OCI-LY7 (cell line): Measurements from ENCODE around the gene STRADB. TPM values are rescaled to one million over a fixed set of nuclear protein-coding genes. Genes with fewer than 3 reads are reported as not detected.

Experiments
- BruUV-seq: library from RNA; stranded (reverse); fragments of 400-500 nt; replicated peaks from 2 replicates; lab custom pipeline; 2021; lab: Mats Ljungman, UMichigan
- CTCF ChIA-PET: fragments of 300-600 bp; sonication (Branson Sonifier 250); formaldehyde crosslinking; loops from one replicate; lab custom pipeline; 2022; ENCODE audit warnings: antibody characterized with exemption; ENCODE audit not compliant: unreplicated experiment; lab: Charles Lee
- POLR2A ChIA-PET: fragments of 300-600 bp; sonication (Branson Sonifier 250); formaldehyde crosslinking; loops from one replicate; lab custom pipeline; 2022; ENCODE audit warnings: antibody characterized with exemption; lab: Charles Lee
- DNase-seq: peaks from one replicate; pipeline ENCODE4 v3.0.0-alpha.2; 2015; ENCODE audit warnings: low spot score
- H2AFZ ChIP-seq: fragments of 200-600 bp; sonication (generic), shearing (Covaris generic); 2 replicates; pipeline ENCODE4 v1.6.1; 2014; ENCODE audit warnings: mild to moderate bottlenecking, antibody characterized with exemption, low read length, moderate library complexity
- H3K27ac ChIP-seq: fragments of 200-600 bp; sonication (generic); 2 replicates; pipeline ENCODE4 v1.5.1; 2014; ENCODE audit warnings: mixed run types, low read depth, mild to moderate bottlenecking, moderate library complexity, low read length, inconsistent platforms; ENCODE audit not compliant: poor library complexity, severe bottlenecking
- H3K36me3 ChIP-seq: fragments of 200-600 bp; sonication (generic); 2 replicates; pipeline ENCODE4 v1.6.1; 2014; ENCODE audit warnings: mild to moderate bottlenecking, antibody characterized with exemption, low read length, moderate library complexity, mixed read lengths; ENCODE audit not compliant: insufficient read depth
- H3K4me1 ChIP-seq: fragments of 200-600 bp; sonication (generic); 2 replicates; pipeline ENCODE4 v1.5.1; 2014; ENCODE audit warnings: mild to moderate bottlenecking, low read length; ENCODE audit not compliant: insufficient read depth, poor library complexity, severe bottlenecking
- H3K4me2 ChIP-seq: fragments of 200-600 bp; sonication (generic); 2 replicates; pipeline ENCODE4 v1.6.1; 2014; ENCODE audit warnings: mild to moderate bottlenecking, low read length
- H3K4me3 ChIP-seq: fragments of 200-600 bp; sonication (generic); 2 replicates; pipeline ENCODE4 v1.5.1; 2014; ENCODE audit warnings: mild to moderate bottlenecking, low read depth, low read length; ENCODE audit not compliant: poor library complexity, severe bottlenecking
- H3K79me2 ChIP-seq: fragments of 200-600 bp; sonication (generic); 2 replicates; pipeline ENCODE4 v1.6.1; 2016; ENCODE audit warnings: low read depth, mild to moderate bottlenecking, low read length, moderate library complexity, mixed read lengths; ENCODE audit not compliant: insufficient read depth
- H3K9me2 ChIP-seq: fragments of 200-600 bp; sonication (generic); 2 replicates; pipeline ENCODE4 v1.6.1; 2016; ENCODE audit warnings: mild to moderate bottlenecking, low read length, mixed read lengths; ENCODE audit not compliant: insufficient read depth
- H3K9me3 ChIP-seq: fragments of 200-600 bp; sonication (generic); 2 replicates; pipeline ENCODE4 v1.6.1; 2014; ENCODE audit warnings: mild to moderate bottlenecking, mixed run types, low read length, mixed read lengths
- H4K20me1 ChIP-seq: fragments of 200-600 bp; sonication (generic); 2 replicates; pipeline ENCODE4 v1.6.1; 2014; ENCODE audit warnings: mild to moderate bottlenecking, antibody characterized with exemption, low read length, moderate library complexity, mixed read lengths; ENCODE audit not compliant: insufficient read depth
- EZH2phosphoT487 ChIP-seq: fragments of 200-600 bp; sonication (generic); IDR thresholded peaks from 2 replicates; pipeline ENCODE4 v1.6.1; 2018; ENCODE audit warnings: low read depth, borderline replicate concordance, mild to moderate bottlenecking, mixed run types, antibody characterized with exemption, low read length, moderate library complexity, mixed read lengths
- intact Hi-C: fragments of 100-400 bp; cut with micrococcal nuclease; formaldehyde crosslinking; loops from one replicate; pipeline ENCODE4 v1.10.0; 2022; ENCODE audit not compliant: unreplicated experiment
- total RNA-seq, 2 experiments: library from RNA; depleted of rRNA in 1 of 2; stranded (reverse); fragments of >200 nt in 1 of 2; shearing (Covaris generic) in 1 of 2; gene quantifications; 2 replicates each; pipeline ENCODE4 v1.2.3, GENCODE V29; 2014 to 2022
- TF ChIP-seq, protein P1 (sequence below): fragments of 200-600 bp; sonication (generic); conservative IDR thresholded peaks from 2 replicates; pipeline ENCODE4 v1.5.1; 2014; ENCODE audit warnings: mild to moderate bottlenecking, antibody characterized with exemption, low read length, moderate library complexity, mixed read lengths

The STRADB gene
- total RNA-seq, 2 experiments from 2014 or later, result 8.4 to 21.4 TPM

DNA sequence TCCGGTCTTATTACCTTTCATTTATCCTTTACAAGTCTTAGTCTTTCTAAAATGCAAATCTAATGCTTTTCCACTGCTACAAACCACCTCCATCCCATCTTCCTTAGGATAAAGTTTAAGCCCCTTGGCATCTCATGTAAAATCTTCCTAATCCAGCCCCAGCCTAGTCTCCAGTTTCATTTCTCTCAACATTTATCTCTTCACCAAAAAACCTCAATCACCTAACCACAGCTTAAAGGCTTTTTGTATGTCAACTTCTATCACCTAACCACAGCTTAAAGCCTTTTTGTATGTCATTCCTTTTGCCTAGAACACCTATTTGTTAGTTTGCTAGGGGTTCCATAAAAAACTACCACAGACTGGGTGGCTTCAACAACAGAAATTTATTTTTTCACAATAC is 4.5 kb upstream of the STRADB start:
- Histone ChIP-seq H4K20me1 (no peaks in the 10 kb centered on the region), H3K4me3 (no peak overlapping the region), H3K4me1 (peaks cover 9% of the 10 kb centered on the region), H3K27ac (no peak overlapping the region), H2AFZ (no peak overlapping the region), H3K4me2 (no peak overlapping the region), H3K36me3 (no peaks in the 10 kb centered on the region), H3K9me2 (no peaks in the 10 kb centered on the region), H3K9me3 (no peaks in the 10 kb centered on the region), H3K79me2 (peaks cover 7% of the 10 kb centered on the region)
- TF ChIP-seq EZH2phosphoT487, result no peak
- TF ChIP-seq, protein P1, sequence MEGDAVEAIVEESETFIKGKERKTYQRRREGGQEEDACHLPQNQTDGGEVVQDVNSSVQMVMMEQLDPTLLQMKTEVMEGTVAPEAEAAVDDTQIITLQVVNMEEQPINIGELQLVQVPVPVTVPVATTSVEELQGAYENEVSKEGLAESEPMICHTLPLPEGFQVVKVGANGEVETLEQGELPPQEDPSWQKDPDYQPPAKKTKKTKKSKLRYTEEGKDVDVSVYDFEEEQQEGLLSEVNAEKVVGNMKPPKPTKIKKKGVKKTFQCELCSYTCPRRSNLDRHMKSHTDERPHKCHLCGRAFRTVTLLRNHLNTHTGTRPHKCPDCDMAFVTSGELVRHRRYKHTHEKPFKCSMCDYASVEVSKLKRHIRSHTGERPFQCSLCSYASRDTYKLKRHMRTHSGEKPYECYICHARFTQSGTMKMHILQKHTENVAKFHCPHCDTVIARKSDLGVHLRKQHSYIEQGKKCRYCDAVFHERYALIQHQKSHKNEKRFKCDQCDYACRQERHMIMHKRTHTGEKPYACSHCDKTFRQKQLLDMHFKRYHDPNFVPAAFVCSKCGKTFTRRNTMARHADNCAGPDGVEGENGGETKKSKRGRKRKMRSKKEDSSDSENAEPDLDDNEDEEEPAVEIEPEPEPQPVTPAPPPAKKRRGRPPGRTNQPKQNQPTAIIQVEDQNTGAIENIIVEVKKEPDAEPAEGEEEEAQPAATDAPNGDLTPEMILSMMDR, result no peak
- BruUV-seq, result no TSS peak
- ChIA-PET CTCF (no interaction called here), POLR2A (interaction anchor here (0.6 to 2.6 kb wide), 4 partner anchors 11 to 485 kb away, joined by 3 to 18 read pairs (median 3); no protein-coding TSS in a partner anchor)
- no peak for DNase-seq
- intact Hi-C loops, result no loop called here

DNA sequence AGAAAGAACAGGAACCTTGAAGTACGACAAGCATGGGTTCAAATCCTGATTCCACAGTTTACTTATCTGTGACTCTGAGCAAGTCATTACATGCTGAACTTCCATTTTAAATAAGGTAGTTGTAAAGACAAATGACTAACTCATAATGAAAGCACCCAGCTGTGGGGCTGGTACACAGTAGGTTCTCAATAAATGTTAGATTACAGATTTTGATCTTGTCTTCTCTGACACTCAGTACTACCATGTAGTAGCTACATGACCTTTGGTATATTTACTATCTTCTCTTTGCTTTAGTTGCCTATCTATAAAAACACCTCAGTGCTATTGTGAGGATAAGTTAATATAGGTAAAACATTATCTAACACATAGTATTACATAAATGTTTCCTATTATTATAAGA is 3.5 kb upstream of the STRADB start:
- peaks cover 7% of the 10 kb centered on the region for H3K79me2 ChIP-seq
- BruUV-seq, result no TSS peak
- intact Hi-C loops, result no loop called here
- H2AFZ ChIP-seq, result no peak overlapping the region
- ChIA-PET CTCF (no interaction called here), POLR2A (interaction anchor here (0.5 to 0.8 kb wide), 2 partner anchors 28 to 386 kb away, joined by 3 to 4 read pairs; no protein-coding TSS in a partner anchor)
- H3K4me2 ChIP-seq, result no peak overlapping the region
- H3K27ac ChIP-seq, result no peak overlapping the region
- H3K4me3 ChIP-seq, result no peak overlapping the region
- H4K20me1 ChIP-seq, result no peaks in the 10 kb centered on the region
- no peak for DNase-seq
- H3K36me3 ChIP-seq, result no peaks in the 10 kb centered on the region
- no peaks in the 10 kb centered on the region for H3K9me3 ChIP-seq
- peaks cover 14% of the 10 kb centered on the region for H3K4me1 ChIP-seq
- H3K9me2 ChIP-seq, result no peaks in the 10 kb centered on the region
- TF ChIP-seq, protein P1, result no peak
- no peak for TF ChIP-seq EZH2phosphoT487

DNA sequence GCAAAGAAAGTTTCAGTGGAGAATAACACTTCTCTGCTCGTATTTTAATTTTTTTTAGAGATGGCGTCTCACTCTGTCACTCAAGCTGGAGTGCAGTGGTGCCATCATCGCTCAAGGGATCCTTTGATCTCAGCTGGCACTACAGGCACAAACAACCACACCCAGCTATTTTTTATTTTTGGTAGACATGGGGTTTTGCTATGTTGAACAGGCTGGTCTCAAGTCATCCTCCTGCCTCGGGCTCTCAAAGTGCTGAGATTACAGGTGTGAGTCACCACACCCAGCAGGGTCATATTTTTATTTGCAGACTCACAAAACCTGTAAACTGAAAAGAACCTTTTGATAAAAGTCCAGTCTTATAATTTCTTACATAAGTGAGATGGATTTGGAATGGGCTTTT is 2.8 kb upstream of the STRADB start:
- Histone ChIP-seq H3K4me1 (peaks cover 14% of the 10 kb centered on the region), H3K4me2 (no peak overlapping the region), H4K20me1 (no peaks in the 10 kb centered on the region), H3K27ac (no peak overlapping the region), H3K4me3 (no peak overlapping the region), H3K9me2 (no peaks in the 10 kb centered on the region), H3K9me3 (no peaks in the 10 kb centered on the region), H2AFZ (no peak overlapping the region), H3K79me2 (peaks cover 7% of the 10 kb centered on the region), H3K36me3 (no peaks in the 10 kb centered on the region)
- no TSS peak for BruUV-seq
- ChIA-PET POLR2A (interaction anchor here (0.6 to 3.0 kb wide), 7 partner anchors 8 to 557 kb away, joined by 3 to 22 read pairs (median 4); partner anchors contain the start of gene CASP8), CTCF (no interaction called here)
- TF ChIP-seq, protein P1, result no peak
- intact Hi-C loops, result no loop called here
- DNase-seq, result no peak
